Lung microvascular endothelial cell (primary cell): Measurements from ENCODE around the gene STXBP2. TPM values are rescaled to one million over a fixed set of nuclear protein-coding genes. Genes with fewer than 3 reads are reported as not detected.

ENCODE experiments used
- DNase-seq, 2 donors: peaks; one replicate each; pipeline versions ENCODE4 v3.0.0 to v3.0.0-alpha.2; 2010; ENCODE audit warnings: low read depth in 2 of 2
- total RNA-seq: library from RNA; depleted of rRNA; stranded (reverse); fragments of >200 nt; gene quantifications from 2 replicates; pipeline ENCODE4 v1.2.1, GENCODE V29; 2014

STXBP2 gene
- total RNA-seq, 1 donor from 2014 or later, result 29.8 TPM

DNA sequence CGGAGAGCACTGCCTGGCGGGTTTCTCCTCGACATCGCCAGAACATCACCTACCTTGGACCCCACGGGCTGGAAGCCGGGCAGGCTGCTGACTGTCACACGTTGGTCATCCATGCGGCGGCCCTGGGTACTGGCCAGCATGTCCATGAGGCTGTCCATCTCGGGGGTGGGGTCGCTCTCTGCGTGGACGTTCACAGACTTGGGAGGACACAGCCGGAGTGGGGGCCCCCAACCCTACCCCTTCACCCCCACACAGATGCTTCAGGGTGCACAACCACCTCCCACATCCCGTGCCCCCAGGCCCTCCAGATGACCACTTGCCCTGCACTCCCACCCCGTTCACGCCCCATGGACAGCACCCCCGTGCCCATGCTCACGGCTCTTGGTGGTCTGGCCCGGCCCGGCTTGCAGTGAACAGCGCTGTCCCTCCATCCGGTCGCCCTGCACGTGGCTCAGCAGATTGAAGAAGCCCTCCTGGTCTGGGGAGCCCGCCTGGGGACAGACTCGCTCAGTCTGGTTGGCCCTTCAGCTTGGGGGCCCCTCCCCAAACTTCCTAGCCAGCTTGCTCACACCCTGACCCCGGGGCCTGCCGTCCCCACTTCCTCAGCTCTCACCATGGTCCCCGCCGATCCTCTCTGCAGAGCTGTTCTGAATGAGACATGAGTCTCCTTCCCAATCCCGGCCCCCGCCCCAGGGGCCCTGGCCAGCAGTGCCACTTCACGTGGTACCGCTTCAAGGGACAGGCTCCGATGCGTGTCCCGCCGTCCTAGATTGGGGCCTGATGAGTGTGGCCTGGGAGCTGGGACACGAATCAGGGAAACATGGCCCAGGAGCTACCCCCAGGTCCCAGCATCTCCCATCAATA, 4.3 kb upstream of the STXBP2 start:
- DNase-seq, result no peak

DNA sequence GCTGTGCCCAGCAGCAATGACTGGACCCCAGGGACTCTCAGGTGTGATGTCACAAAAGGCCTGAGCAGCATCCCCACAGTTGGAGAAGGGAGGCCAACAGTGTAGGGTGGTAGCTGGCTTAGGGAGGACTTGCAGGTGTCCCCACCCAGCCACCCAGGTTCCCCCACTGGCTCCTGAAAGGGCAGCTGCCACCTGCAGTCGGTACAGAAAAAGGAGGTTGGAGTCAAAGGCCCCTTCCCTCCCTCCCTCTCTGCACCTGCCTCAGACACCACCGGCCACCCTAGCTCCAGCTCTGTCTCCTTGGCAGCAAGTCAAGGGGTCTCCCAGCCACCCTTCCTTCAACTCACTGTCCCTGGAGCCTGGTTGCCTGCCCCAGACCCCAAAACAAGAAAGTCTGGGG, 3.2 kb upstream of the STXBP2 start, which contains the start of gene PCP2:
PCP2 (minus strand) TSS at position 22 of the 400 bp plus-strand sequence. CDS start 262 bp downstream, outside the sequence.
- DNase-seq, result no peak

DNA sequence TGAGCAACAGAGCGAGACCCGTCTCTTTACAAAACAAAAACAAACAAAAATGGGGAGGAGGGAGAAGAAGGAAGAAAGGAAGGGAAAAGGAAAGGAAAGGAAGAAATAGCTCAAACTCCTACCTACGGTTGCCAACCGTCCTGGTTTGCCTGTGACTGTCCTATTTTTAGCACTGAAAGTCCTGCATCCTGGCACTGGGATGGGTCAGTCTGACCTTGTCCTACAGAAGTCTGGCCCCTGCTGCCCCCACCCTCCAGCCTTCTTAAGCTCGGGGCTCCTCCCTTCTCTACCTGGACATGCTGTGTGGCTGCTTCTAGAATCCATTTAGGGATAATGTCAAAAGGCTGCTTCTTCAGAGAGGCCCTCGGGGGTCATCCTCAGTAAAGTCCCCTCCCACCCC, 1.2 kb upstream of the STXBP2 start:
- DNase-seq, result no peak

DNA sequence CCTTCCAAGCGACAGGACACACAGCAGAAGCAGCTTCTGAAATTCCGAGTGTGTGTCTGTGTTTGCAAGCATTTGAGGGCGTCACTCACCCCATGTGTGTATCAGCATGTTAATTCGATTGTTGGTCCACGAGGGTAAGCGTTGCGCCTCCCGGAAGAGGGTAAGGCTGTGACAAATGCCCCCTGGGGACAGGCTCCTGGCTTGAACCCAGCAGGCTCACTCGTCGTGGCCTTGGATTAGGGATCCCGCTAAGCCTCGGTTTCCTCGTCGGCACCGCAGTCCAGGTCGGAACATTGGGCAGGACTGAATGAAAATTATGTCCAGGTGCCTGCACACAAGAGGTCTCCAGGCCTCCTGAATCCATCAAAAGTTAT, 606 bp upstream of the STXBP2 start:
- no peak for DNase-seq

DNA sequence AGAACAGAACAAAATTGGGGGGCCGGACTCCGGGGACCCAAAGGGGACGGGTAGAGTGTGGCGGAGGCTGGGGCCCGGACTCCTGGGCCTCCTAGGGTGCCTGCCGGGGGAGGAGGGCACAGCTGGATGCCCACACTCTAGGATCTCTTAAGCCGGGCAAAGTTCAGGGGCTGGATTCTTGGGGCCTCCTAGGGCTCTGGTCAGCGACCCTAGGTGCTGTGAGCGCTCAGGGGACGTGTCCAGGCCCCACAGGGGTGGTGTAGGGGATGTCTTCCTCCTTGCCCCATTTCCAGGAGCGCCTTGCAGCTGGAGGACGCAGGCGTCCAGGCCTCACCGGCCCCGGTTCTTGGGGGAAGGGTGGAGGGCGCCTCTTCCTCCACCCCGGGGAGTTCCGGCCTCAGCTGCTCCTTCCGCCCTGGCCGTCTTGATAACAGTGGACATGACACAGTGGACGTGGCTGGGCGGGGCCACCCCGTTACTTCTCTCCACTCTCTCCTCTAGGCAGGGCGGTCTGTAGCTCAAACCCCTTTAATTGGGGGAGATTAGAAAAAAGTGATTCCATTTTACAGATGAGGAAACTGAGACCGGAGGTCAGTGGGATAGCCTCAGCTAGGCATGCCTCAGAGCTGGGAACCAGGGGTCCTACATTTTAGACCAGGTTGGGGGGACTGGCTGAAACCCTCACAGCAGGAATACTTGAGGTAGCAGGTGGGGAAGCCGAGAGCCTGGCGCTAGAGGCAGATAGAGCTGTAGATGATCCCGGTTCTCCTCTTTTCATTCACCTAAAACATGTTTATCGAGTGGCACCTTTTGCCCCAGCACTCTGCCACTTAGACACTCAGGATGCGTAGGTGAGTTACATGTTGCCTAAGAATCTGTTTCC, 705 bp downstream of the STXBP2 start:
- DNase-seq, result peak in 1 of 2 donors; percentile 45

DNA sequence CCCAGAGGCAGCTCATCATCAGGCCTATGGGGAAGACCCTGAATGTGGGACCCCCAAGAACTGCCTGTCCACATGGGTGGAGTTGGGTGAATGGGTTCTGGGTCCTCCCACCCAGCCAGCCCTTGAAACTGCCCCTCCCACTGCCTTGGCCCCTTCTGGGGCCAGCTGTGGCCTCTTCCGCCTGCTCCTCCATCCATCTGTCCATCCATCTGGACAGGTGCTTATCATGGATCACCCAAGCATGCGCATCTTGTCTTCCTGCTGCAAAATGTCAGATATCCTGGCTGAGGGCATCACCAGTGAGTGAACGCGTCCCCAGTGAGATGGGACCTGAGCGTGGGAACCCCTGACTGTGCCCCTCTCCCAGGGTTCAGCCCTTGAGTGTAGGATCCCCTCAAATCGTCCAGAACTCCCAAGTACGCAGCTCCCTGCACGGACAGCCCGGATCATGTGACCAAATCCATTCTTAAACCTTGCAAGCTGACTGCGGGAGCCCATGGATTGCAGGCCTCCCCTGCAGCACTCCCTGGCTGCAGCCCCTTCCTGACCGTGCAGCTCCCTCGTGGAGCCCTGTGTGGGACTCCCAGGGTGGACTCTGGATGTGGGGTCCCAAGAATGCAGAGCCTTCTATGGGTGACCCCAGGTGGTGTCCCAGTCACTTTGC, 2.0 kb downstream of the STXBP2 start:
- DNase-seq, result no peak

DNA sequence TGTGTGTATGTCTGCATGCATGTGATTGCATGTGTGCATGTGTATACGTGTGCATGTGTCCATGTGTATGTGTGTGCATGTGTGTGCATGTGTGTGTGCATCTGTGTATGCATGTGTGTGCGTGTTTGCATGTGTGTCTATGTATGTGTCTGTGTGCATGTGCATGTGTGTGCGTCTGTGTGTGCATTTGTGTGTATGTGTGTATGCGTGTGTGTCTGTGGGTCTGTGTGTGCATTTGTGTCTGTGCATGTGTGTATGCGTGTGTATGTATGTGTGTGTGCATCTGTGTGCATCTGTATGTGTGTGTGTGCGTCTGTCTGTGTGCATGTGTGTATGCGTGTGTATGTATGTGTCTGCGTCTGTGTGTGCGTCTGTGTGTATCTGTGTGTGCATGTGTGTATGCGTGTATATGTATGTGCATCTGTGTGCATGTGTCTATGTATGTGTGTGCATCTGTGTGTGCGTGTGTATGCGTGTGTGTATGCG, 3.0 kb downstream of the STXBP2 start:
- DNase-seq, result no peak

DNA sequence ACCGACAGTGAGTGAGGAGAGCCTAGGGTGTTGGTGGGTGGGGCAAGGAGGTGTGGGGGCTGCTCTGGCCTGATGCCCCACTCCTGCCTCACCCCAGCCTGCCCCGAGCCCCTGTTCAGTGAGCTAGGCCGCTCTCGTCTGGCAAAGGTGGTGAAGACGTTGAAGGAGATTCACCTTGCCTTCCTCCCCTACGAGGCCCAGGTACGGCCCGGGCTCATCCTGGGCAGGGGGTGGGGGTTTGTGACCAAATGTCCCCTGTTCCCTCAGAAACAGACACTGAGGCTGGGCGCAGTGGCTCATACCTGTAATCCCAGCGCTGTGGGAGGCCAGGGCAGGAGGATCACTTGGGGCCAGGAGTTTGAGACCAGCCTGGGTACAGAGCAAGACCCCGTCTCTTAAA, 3.9 kb downstream of the STXBP2 start:
- DNase-seq, result no peak

DNA sequence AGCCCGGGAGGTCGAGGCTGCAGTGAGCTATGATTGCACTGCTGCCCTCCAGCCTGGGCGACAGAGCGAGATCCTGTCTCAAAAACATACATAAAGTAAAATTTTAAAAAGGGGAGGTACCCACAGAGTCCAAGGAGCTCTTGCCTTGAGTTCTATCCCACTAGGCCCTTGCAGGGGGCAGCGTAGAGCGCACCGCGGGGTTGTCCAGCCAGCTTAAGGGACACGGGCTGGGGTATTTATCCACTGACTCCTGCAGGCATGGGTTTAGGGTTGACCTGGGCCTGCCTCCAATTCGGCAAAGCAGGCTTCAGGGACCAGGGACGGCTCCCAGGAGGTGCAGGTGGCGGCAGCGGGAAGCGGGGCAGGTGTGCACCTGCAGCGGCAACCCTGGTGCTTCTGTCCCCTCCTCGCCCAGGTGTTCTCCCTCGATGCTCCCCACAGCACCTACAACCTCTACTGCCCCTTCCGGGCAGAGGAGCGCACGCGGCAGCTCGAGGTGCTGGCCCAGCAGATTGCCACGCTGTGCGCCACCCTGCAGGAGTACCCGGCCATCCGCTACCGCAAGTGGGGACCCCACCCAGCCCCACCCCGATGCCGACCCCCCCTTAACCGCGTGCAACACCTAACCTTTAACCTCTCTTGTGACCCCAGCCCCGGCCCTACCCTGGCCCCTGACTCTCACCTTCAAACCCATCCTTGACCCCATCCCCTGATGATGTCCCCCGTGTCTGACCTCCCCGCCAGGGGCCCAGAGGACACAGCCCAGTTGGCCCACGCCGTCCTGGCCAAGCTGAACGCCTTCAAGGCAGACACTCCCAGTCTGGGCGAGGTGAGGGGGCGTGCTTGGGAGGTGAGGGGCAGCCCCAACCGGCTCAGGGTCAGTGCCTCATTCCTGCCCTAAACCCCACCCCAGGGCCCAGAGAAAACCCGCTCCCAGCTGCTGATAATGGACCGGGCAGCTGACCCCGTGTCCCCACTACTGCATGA, 4.7 kb downstream of the STXBP2 start:
- no peak for DNase-seq

DNA sequence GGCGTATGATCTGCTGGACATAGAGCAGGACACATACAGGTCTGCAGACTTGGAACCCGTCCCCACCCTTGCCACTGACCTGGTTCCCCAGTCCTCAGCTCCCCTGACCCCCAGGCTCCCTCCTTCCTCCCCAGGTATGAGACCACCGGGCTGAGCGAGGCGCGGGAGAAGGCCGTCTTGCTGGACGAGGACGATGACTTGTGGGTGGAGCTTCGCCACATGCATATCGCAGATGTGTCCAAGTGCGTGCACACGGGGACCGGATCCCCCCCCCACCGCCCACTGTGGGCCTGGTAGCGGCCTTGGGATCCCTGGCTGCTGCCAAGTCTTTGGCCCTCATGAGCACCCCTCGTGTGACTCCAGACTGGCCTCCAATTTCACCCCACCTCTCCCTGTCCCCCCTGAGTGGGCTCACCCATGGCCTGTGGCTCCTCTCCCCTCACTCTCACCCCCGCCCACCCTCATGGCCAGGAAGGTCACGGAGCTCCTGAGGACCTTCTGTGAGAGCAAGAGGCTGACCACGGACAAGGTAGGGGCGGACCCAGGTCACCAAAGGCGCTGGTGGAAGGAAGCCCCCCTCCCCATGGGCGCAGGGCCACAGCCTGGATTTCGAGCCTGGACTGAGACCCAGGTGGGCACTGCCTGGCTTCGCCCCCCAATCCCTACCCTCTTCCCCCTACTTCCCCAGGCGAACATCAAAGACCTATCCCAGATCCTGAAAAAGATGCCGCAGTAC, 5.6 kb downstream of the STXBP2 start:
- no peak for DNase-seq

DNA sequence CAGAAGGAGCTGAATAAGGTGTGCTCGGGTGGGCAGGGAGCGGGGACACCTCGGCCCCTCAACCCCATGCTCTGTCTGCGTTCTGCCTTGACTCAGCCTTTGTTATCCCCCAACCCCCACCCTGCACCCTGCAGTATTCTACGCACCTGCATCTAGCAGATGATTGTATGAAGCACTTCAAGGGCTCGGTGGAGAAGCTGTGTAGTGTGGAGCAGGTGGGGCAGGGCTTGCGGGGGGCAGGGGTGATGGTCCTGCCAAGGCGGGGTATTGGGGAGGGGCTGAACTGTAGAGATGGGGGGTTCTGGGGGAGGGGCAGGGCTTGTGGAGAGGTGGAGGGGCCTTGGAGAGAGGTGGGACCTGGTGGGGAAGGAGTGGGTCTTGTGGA, 6.1 kb downstream of the STXBP2 start:
- no peak for DNase-seq

DNA sequence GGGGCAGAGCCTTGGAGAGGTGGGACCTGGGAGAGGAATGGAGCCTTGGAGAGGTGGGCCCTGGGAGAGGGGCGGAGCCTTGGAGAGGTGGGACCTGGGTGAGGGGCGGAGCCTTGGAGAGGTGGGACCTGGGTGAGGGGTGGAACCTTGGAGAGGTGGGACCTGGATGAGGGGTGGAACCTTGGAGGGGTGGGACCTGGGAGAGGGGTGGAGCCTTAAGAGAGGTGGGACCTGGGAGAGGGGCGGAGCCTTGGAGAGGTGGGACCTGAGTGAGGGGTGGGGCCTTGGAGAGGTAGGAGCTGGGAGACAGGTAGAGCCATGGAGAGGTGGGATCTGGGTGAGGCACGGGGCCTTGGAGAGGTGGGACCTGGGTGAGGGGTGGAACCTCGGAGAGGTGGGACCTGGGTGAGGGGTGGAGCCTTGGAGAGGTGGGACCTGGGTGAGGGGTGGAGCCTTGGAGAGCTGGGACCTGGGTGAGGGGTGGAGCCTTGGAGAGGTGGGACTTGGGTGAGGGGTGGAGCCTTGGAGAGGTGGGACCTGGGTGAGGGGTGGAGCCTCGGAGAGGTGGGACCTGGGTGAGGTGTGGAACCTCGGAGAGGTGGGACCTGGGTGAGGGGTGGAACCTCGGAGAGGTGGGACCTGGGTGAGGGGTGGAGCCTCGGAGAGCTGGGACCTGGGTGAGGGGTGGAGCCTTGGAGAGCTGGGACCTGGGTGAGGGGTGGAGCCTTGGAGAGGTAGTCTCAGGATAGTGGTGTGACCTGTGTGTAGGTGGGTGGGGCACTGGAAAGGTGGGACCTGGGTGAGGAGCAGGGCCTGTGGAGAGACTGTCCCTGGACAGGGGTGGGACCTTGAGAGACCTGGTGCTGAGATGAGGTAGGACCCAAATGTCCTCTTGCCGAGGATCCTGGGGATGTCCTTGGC, 7.0 kb downstream of the STXBP2 start:
- DNase-seq, result peak in 1 of 2 donors; percentile 31

DNA sequence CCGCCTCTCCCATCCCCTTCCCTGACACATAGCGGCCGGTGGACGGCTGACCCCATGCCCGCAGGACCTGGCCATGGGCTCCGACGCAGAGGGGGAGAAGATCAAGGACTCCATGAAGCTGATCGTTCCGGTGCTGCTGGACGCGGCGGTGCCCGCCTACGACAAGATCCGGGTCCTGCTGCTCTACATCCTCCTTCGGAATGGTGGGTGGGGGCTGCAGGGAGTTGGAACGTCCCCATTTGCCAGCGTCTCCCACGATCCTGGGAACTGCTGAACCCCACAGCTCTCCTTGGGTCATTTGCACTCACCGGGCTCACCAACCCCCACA, 7.6 kb downstream of the STXBP2 start:
- DNase-seq, result no peak

DNA sequence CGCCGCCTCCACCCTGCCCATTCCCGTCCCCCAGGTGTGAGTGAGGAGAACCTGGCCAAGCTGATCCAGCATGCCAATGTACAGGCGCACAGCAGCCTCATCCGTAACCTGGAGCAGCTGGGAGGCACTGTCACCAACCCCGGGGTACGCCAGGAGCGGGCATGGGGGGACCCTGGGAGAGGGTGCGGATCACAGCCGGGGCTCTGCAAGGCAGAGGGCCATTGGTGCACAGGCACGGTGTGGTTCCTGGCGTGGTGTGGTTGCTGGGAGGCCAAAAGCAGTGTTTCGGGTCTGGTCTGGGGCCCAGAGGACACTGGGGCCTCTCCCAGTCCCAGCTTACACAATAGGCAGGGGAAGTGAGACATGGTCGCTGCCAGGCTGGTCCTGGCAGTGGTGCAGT, 8.3 kb downstream of the STXBP2 start:
- DNase-seq, result no peak

DNA sequence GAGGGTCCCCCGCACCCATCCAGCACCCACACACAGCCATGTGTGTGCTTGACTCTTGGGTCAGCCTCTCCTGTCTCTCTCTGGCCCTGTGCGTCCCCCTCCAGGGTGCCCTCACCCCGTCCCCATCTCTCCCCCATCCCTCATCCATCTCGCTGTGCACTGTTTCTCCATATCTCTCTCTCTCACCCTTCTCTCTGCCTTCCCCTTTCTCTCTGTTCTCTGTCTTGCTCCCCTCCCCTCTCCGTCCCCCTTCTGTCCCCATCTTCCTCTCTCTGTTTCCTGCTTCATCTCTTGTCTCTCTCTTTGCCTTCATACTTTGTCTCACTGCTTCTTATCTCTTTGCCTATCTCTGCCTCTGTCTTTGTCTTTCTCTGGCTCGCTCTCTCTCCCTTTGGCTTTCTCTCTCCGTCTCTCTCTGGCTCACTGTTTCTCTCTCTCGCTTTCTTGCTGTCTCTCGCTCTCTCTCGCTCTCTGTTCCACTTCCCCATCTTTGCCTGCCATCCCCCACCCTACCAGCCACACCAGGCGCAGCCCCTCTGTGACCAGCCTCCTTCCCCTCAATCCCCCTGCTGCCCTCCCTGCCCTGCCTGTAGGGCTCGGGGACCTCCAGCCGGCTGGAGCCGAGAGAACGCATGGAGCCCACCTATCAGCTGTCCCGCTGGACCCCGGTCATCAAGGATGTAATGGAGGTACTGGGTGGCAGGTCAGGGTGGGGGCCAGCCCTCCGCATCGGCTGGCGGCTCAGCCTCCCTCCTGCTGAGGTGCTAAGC, 8.9 kb downstream of the STXBP2 start:
- DNase-seq, result no peak

DNA sequence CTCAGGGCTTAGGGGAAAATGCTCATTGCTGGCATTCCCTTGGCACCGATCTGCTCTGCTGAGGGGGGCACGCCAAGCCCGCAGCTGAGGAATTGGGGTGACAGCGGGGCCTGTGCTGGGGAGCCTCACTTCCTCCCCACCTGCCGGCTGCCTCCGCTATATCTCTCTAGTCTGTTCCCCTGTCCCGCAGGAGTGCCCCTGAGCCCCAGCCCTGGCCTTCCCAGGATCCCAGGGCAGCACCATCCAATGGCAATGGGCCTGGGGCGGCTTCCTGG, 9.5 kb downstream of the STXBP2 start:
- no peak for DNase-seq

DNA sequence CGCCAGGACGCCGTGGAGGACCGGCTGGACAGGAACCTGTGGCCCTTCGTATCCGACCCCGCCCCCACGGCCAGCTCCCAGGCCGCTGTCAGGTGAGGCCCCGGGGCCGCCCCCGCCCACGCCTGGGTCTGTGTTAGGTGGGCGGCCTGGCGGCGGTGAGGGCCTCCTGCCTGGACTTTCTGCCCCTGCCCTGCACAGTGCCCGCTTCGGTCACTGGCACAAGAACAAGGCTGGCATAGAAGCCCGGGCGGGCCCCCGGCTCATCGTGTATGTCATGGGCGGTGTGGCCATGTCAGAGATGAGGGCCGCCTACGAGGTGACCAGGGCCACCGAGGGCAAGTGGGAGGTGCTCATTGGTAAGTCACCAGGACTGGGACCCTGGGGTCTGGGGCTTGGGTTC, 10.2 kb downstream of the STXBP2 start:
- DNase-seq, result no peak

DNA sequence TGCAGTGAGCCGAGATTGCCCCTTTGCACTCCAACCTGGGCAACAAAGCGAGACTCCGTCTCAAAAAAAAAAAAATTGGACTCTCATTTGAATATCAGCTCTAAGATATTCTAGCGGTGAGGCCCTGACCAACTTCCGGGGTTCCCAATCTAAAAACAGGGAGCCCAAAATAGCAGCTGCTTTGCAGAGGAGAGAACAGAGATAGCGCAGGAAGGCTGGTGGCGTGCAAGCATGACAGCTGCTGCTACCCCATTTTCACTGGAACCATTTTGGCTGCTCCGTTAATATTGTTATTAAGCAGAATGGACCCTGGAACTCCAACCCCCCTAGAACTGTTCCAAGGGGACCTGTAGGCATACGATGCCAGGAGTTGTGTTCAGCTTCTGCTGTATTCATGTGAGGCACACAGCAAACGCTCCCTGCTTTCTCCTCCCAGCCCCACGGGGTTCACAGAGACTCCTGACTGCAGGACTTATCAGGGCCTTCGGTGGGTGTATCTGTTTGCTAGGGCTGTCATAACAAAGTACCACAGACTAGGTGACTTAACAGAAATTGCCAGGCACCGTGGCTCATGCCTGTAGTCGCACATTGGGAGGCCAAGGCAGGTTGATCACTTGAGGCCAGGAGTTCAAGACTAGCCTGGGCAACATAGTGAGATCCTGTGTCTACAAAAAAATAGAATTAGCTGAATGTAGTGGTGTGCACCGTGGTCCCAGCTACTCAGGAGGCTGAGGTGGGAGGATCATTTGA, 11.5 kb downstream of the STXBP2 start:
- DNase-seq, result no peak
